Activated CD4-positive, alpha-beta T cell treated with anti-CD3 and anti-CD28 coated beads, Interleukin-2, Interleukin-4, amounts not matched to agents 100 ng/mL and 50 ng/mL, durations not matched to agents 16 hours and 8 hours (primary cell): ENCODE results near the gene RFC1.
"Not testable (repeated sequence)": the region's sequence is repeated elsewhere in the genome, so short reads cannot be mapped to it uniquely, and the experiment has no call there.

Experiments
- DNase-seq: peaks from one replicate; pipeline ENCODE4 v3.0.0-alpha.2; 2020; ENCODE audit warnings: low spot score

Gene RFC1

DNA sequence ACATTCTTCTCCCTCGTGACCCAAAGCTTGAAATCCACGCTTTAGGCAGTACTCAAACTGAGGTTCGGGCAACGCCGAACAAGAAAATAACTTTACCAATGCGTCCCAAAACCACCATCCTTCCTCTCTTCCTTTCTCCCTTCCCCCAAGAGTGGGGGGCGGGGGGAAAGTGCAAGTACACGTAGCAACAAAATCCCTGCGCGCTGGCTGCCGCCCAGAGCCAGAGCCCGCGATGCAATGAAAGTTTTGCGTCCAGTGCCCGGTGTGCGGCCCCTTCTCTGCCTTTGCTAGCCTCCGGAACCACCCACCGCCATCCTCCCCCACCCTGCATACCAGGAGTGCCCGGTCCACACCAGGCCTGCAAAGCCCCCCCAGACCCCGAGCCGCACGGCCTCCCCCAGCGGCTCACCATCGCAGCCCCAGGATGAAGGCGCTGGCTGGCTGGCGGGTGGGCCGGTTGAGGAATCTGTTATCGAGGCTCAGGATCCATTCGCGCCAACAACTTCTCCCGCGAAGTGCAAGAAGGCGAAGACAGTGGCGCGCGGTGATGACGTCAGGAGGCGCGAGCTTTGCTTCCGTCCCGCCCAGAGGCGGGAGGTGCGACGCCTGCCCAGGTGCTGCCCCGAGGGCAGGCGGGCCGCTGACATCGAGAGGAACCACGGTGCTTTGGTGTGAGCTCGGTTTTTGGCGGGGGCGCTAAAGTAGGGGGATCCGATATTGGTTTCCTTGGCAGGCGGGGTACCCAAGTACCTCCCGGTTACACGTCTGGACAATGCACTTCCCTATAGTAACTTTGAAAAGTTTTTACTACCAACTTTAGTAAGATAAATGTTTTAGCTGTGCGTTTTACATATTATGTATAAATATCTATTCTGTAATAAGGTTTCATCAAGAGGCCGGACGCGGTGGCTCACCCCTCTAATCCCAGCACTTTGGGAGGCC is at the start of gene RFC1:
Gene RFC1 (minus strand): TSS at position 533 of the 942 bp plus-strand sequence. CDS start 121 bp downstream, at position 412.
- DNase-seq, result peak; percentile 92

GRCh38 chr4:39415678-39416283 is 49.6 kb upstream of the RFC1 start:
- DNase-seq, result no peak

DNA sequence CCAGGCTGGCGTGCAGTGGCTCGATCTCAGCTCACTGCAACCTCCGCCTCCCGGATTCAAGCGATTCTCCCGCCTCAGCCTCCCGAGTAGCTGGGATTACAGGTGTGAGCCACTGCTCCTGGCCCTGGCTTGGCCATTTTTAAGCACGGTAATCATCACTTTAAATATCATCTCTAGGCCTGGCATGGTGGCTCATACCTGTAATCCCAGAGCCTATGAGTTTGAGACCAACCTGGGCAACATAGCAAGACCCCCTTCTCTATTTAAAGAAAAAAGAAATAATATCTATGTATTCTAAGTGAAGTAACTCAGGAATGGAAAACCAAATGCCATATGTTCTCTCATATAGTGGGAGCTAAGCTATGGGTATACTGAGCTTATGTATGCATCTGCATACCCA is 45.4 kb upstream of the RFC1 start:
- DNase-seq, result not testable (repeated sequence)

GRCh38 chr4:39410415-39410814 is 44.3 kb upstream of the RFC1 start:
- DNase-seq, result no peak

- no peak for DNase-seq
Measured at GRCh38 chr4:39407584-39407885, 41.4 kb upstream of the RFC1 start.

DNA sequence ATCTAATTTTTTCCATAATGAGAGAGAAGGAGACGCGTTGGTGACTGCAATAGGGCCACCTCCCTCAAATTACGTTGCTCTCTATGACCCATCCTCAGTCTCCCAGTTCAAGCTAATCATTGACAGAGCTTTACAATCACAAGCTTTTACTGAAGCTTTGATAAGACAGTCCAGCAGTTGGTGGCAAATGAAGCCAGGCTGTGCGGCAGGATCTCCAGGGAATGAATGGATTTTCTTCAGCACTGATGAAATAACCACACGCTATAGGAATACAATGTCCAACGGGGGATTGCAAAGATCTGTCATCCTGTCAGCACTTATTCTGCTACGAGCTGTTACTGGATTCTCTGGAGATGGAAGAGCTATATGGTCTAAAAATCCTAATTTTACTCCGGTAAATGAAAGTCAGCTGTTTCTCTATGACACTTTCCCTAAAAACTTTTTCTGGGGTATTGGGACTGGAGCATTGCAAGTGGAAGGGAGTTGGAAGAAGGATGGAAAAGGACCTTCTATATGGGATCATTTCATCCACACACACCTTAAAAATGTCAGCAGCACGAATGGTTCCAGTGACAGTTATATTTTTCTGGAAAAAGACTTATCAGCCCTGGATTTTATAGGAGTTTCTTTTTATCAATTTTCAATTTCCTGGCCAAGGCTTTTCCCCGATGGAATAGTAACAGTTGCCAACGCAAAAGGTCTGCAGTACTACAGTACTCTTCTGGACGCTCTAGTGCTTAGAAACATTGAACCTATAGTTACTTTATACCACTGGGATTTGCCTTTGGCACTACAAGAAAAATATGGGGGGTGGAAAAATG is 40.8 kb upstream of the RFC1 start, which contains the start of gene KLB:
Gene KLB (plus strand): TSS at position 168 of the 821 bp plus-strand sequence. CDS start 20 bp downstream, at position 188.
- DNase-seq, result no peak

DNA sequence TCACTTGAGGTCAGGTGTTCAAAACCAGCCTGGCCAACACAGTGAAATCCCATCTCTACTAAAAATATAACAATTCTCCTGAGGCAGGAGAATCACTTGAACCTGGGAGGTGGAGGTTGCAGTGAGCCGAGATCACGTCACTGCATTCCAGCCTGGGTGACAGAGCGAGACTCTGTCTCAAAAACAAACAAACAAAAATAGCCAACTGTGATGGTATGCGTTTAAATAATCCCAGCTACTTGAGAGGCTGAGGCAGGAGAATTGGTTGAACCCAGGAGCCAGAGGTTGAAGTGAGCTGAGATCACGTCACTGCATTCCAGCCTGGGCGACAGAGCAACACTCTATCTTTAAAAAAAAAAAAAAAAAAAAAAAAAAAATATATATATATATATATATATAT is 35.5 kb upstream of the RFC1 start:
- DNase-seq, result not testable (repeated sequence)

- DNase-seq, result no peak
Measured at GRCh38 chr4:39394706-39395105, 28.5 kb upstream of the RFC1 start.

DNA sequence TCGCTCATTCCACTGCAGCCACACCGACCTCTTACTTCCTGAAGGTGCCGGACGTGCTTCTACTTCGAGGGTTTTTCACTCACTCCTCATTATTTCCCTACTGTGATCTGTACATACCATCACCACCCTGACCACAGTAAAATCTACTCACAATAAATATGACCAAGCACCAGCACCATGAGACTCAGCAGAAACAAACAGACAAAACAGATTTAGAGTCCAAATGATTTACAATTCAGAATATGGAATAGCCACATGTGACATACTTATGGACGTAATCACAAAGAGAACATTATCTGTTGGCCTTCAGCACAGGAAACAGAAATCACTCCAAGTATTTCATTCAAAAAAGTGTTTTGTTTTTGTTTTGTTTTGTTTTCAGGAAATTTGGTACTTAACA is 24.4 kb upstream of the RFC1 start:
- no peak for DNase-seq

DNA sequence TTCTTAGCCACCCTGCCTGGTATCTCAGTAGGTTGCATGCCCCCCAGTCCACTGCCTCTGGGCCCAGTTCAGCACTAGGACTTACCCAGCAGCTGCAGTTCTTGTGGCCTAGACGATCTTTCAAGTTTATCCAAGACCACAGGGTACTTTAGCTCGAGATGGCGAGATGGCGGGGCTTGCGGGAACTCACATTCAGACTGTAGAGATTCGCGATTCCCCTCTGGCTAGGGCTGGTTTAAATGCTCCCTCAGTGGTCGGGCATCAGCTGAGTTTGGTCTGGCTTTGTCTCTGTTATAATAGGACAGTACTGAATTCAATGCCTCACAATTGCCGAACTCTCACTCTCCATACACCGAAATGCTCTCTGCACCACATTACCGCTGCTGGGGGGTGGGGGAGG is 18.4 kb upstream of the RFC1 start:
- DNase-seq, result no peak

- DNase-seq, result no peak
Measured at GRCh38 chr4:39383690-39384089, 17.5 kb upstream of the RFC1 start.

DNA sequence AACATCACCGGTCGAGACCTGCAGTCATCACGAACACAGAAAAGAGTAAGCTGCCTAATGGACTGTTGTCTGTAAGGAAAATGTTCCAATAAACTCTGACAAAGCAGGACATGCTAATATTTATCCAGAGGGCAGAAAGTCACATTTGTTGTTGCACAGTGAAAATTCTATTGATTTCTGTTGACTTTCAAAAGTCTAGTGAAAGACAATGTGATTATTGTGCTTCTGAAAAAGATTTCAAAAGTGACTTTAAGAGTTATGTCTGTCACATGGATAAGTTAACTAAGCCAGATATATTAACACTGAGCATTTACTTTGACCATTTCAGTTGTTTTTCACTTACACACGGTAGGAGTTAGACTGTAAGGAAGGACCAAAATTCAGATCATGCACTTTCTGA is 9.3 kb upstream of the RFC1 start:
- DNase-seq, result no peak

GRCh38 chr4:39371209-39371608 is 5.0 kb upstream of the RFC1 start:
- not testable (repeated sequence) for DNase-seq

DNA sequence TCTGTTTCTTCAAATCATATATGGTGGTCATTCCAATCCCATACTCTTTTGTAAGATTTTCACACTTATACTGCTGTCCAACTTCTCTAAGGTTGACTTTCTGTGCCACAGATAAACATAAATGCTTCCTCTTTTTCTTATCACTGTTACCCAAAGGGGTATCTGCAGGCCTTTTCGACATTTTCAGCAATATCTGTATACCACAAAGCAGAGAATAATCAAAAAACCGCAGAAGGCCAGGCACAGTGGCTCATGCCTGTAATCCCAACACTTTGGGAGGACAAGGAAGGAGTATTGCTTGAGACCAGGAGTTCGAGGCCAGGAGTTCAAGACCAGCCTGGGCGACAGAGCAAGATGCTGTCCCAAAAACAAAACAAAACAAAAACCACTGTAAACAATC is 3.1 kb upstream of the RFC1 start:
- no peak for DNase-seq

GRCh38 chr4:39367166-39367565 is 1.0 kb upstream of the RFC1 start:
- DNase-seq, result no peak

DNA sequence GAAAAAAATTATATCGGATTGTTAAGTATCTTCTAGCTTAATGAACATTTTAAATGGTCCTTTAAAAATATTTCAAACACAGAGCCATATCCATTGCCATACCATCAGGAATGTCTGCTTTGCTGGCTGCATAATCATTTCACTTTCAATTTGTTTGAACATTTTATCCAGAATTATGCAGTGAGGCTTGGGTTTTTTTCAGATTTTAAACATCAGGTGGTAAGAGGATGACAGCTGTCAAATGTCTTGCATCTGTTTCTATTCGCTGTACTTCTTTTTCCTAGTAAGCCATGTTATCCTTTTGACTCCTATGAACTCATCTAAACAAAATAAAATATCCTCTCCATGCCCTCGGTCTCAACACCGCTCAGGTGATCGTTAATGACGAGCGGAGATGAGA is 802 bp downstream of the RFC1 start:
- DNase-seq, result no peak

DNA sequence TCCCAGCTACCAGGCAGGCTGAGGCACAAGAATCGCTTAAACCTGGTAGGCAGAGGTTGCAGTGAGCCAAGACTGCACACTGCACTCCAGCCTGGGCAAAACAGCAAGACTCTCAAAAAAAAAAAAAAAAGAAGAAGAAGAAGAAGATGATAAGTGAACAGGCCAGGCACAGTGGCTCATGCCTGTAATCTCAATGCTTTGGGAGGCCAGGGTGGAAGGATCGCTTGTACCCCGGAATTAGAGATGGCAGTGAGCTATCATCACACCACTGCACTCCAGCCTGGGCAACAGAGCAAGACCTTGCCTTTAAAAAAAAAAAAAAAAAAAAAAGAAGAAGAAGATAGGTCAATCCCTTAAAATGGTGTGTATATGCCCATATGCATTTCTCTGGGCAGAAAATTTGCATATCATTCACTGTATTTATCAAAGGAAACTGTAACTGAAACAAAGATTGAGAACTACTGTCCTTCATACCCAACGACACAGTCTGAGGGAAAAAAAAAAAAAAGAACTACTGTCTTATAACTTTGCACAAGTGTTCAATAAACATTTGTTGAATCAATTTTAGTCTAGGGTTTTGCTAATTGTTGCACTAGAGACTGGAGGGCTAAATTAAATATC is 2.3 kb downstream of the RFC1 start:
- no peak for DNase-seq

DNA sequence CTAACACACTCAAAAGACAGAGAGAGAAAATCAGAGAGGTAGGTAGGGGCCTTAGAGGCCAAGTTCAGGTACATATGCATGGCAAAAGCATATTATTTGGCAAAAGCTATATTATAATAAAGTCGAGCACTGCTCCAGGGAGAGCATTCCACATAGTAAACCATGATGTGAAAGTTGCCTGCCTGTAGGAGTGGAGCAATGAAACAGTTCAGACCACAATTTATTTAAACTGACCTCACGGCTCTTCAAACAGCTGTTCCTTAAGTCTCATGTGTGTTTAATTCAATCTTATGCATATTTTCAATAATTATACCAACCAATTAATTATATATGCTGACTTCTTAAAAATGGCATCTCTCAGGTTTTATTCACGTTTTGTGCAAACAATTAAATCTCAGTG is 3.3 kb downstream of the RFC1 start:
- DNase-seq, result no peak

DNA sequence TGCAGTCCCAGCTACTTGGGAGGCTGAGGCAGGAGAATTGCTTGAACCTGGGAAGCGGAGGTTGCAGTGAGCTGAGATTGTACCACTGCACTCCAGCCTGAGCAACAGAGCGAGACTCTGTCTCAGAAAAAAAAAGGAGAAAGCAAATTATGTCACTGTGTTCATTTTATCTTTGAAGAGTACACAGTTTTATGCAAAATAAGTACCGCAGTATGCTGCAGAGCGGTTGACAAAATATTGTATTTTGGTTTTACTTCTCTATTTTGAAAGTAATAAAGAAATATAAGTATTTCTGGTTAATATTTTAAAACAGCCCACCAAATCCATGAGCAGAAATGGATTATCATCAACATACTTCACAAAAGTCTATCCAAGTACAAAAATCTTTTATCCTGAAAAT is 5.6 kb downstream of the RFC1 start:
- DNase-seq, result not testable (repeated sequence)

GRCh38 chr4:39357002-39357401 is 9.2 kb downstream of the RFC1 start:
- DNase-seq, result peak; percentile 35

- DNase-seq, result no peak
Measured at GRCh38 chr4:39354254-39354552, 12.0 kb downstream of the RFC1 start.

DNA sequence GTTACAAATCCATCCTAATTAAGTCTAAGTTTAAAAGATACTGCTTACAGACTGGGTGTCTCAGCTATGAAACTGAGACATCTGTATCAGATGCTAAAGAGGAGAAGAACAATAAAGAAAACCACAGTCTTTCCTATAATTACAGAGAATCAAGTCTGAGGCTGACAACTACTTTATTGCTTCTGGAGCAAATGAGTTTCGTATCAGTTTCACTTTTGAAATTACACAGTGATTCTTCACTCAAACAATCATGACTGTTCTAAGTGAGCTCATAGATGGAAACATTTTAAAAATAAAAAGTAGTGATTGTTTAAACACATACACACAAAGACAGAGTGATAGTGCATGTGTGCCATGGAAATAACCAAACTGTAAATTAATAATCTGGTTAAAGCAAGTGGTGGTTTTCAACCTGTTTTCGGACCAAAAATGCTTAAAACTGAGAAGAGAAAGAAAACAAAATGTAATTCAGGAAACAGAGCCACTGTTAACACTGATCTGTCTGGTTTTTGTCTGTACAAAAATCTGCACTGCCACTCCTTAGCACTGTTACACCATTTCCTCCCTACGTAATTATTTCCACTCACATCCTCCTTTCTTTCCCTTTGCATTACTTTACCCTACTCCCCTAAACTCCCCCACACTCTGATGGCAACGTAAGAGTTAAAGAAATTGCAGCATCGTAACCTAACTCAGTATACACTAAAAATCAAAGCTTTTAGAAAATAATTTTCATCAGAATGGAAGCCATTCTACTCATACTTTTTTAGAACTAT is 12.5 kb downstream of the RFC1 start:
- peak; percentile 91 for DNase-seq
